GM21723 (cell line): ENCODE data around the gene EPPIN.

ENCODE experiments used
- ATAC-seq: cut with Tn5 transposase; IDR thresholded peaks from one replicate; pipeline ENCODE4 v1.9.1; 2021; ENCODE audit warnings: mild to moderate bottlenecking, moderate library complexity; ENCODE audit not compliant: unreplicated experiment

Gene EPPIN

DNA sequence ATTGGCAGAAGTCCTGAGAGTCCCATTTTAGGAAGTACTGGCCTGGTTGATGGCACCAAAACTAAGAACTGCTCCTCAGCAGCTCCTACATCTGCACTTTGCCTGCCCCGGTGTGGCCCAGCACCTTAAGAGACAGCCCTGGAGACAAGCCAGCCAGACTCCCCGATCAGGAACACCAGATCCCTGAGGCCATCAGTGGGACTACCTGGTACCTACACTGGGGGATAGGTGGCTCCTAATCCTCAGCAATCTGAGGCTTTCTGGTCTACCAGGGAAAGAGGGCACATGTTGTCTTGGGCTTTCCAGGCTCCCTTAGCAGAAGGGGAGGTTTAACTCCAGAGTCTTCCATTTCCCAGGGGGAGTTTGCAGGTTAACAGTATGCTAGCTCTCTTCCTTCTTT, 7.8 kb downstream of the EPPIN start, which contains the start of gene WFDC6:
Gene WFDC6 (minus strand): TSS at position 101 of the 400 bp plus-strand sequence. CDS start 75 bp downstream, at position 26.
- no peak for ATAC-seq

- no peak for ATAC-seq
Measured at GRCh38 chr20:45538209-45538799, 8.9 kb downstream of the EPPIN start.

GRCh38 chr20:45527294-45527693, 19.9 kb downstream of the EPPIN start:
- ATAC-seq, result no peak

GRCh38 chr20:45523821-45524220, 23.4 kb downstream of the EPPIN start:
- ATAC-seq, result no peak

- ATAC-seq, result no peak
Measured at GRCh38 chr20:45518282-45518681, 28.9 kb downstream of the EPPIN start.

DNA sequence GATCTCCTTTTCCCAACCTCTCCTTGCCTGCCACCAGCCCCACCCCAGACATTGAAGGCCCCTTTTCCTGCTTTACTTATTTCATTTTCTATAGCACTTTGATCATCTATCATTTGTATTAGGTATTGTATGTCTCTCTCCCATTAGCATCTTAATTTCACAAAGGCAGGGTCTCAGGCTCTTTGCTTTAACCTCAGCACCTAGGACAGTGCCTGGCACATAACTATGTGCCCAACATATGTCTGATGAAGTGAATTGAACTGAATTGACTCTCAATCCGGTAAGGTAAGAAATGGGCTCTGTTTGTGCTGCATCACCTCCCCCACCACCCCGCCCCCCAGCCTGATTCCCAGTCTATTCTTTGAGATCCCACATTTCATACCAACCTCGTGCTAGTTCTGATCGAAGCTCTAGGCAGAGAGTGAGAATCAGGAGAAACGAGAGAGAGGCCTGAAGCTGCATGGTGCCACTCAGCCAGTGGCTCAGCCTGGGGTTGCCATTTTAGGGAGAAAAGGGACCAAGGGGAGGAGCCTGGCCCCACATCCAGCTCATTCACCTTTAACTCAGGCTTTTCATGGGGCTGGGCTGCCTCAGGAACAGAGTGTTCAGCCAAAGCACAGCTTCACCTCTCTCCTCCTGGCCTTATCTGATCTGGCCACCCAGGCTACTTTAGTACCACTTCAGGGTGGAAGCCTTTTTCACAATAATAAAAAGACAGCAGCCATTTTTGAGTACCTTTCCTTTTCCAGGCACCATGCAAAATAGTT, 31.9 kb downstream of the EPPIN start, which contains the start of gene SPINT3:
Gene SPINT3 (minus strand): TSS at position 476 of the 767 bp plus-strand sequence. CDS start 14 bp downstream, at position 462.
- no peak for ATAC-seq

- ATAC-seq, result no peak
Measured at GRCh38 chr20:45510242-45510862, 36.8 kb downstream of the EPPIN start.

- no peak for ATAC-seq
Measured at GRCh38 chr20:45509091-45509490, 38.1 kb downstream of the EPPIN start.

DNA sequence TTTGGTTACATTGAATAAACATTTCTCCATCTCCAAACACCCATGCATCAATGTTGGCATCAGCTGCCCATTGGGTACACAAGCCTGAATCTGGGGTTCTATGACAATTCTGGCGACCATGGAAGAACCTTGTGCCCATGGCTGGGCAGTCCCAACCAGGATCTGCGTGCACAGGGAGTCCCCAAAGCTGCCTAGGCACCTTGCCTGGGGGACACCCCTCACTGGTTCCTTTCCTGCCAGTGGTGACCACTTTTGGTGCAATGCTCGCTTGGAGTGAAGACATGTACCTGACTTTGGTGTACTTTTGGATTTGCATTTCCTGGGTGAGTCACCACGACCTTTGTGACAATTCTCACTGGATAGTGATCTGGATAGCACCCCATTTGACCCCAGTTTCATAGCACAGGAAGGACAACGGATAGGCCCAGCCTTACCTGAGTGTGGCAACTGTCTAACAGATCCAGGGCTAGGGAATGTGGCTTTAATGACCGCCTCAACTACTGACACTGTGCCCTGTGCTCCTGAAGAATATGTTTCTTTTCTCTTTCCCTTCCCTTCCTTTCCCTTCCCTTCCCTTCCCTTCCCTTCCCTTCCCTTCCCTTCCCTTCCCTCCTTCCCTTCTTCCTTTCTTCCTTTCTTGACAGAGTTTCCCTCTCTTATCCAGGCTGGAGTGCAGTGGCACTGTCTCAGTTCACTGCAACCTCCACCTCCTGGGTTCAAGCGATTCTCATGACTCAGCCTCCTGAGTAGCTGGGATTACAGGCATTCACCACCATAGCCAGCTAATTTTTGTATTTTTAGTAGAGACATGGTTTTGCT, 38.9 kb downstream of the EPPIN start:
- ATAC-seq, result no peak

- ATAC-seq, result no peak
Measured at GRCh38 chr20:45507011-45507820, 40.0 kb downstream of the EPPIN start.

DNA sequence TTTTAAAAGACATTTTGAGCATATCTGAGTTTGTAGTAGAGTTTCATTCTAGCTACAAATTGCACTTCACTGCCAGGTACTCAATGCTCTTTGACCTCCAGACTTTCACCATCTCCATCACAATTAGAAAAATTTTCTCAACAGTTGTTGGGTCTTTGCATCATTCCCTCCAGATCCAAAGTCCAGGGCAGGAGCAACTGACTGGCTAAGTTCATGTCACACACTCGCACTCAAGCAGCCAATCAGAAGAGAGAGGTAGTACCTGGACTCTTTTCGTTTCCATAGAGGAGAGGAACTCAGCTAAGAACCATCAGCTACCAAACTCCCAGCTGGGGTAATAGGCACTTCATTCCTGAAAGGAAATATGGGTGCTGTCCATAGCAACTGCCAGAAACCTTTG, 40.8 kb downstream of the EPPIN start:
- ATAC-seq, result no peak

DNA sequence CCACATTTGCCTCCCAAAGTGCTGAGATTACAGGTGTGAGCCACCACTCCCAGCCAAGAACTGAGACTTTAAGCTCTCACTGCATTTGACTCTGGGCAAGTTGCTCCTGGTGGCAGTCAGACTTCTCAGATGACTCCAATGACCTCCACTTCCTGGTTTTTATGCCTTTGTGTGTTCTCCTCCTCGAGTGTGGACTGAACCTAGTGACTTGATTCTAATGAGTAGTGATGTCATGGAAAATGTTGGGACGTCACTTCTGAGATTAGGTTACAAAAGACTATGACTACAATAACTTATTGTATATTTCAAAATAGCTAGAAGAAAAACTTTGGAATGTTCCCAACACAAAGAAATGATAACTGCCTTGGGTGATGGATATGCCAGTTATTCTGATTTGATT, 43.8 kb downstream of the EPPIN start:
- ATAC-seq, result no peak

GRCh38 chr20:45502561-45502960, 44.6 kb downstream of the EPPIN start:
- no peak for ATAC-seq

DNA sequence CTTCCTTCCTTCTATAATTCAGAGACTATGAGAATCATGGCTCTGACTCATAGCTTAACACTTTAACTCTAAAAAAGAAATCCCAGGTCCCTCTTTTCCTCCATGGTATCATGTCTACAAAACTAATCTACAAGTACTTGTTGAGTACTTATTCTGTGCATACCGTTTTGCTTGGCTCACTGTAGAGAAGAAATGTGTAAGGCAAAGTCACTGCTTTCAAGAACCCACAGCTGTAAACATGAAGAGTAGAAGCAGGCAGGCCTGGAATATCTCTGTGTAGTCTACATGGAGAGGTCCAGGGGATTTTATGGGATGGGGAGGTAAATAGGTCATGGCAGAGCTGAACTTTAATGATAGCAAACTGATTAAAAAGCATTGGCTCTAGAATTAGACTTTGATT, 45.6 kb downstream of the EPPIN start:
- ATAC-seq, result no peak

- no peak for ATAC-seq
Measured at GRCh38 chr20:45500022-45500421, 47.2 kb downstream of the EPPIN start.

DNA sequence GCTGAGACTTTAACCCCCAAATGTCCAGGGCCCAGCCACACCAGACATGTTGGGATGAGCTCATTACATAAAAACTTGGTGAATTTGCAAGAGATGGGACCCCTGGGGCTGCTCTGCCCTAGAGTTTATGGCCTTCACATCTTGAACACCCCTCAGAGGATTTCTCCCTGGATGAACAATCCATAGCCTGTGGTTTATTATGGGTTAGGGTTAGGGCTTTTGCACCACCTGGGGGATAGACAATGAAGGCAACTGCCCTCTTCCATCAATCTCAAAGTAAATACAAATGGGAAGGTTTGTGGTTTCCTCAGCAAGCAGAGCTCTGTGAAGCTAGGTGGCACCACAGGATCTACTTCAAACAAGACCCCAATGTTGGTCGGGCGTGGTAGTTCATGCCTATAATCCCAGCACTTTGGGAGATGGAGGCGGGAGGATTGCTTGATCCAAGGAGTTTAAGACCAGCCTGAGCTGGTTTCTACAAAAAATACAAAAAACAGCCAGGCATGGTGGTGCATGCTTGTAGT, 49.2 kb downstream of the EPPIN start:
- ATAC-seq, result no peak

DNA sequence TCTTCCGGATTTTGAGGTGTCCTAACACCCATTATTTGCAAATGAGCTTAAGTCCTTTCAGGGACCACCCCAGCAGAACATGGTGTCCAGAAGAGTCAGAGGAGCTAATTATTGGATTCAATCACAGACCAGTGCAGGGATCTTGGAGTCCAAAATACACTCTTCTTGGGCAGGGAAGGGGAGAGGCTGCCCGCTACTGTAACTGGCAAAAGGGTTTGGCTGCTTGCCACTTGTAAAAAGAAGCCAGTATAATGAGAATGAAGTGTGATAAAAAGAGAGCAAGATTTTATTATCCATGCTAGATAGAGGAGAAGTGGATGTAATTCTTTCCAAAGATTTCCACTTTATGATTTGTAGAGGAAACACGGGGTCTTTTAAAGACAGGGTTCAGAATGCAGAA, 51.0 kb downstream of the EPPIN start:
- ATAC-seq, result no peak

DNA sequence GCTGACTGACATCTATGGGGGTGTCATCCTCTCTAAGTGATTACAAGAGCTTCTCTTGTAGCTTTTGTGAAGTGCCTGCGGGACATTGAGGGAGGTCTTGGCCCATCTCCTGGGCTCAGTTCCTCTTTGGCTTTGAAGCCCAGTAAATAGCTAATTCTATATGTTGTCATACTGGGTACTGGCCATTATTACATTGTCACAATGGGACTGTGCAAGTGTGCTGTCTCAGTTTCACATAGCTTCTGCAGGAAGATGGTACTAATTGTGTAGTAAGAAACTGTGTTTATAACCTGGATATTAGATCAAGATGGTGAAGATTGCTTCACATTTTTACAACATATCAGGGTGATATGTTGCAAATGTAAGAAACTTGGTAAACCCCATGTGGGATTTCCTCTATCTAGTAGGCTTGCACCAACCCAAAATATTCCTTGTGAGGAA, 51.7 kb downstream of the EPPIN start:
- ATAC-seq, result no peak
